ENCODE results near the gene LPCAT4. TPM values are rescaled to one million over a fixed set of nuclear protein-coding genes. Genes with fewer than 3 reads are reported as not detected.

Gene LPCAT4
- total and polyA plus RNA-seq, 9 of the 15 experiments (the other 6 are each of a cell fraction or from before 2014, with no cell fraction given), result 7.3 to 34.3 (median 14.4) TPM

DNA sequence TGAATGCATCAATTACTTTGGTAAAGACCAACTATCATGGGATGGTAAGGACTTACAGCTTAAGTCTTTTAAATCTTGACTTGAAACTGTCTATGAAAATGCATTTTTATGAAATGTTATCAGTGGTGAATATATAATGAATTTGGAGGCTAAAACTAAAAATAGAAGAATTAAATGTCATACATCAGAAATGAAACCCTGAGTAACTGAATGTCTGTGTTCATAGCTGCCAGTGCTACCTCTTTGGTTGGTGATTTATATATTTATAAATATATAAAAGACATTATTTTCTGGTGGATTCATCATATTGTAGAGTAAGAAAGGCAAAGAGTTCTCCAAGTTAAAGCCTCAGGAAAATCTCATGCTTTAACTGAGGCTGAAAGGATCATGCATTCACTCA lies 41.6 kb downstream of the LPCAT4 start:
- no peaks in the 10 kb centered on the region for H3K9me1 ChIP-seq (ENCODE audit: control insufficient read depth, insufficient read depth, low read length)
- H3K9me3 ChIP-seq (replicated peaks; ENCODE audit: control insufficient read depth, insufficient read depth, low read depth, low read length), result no peaks in the 10 kb centered on the region
- DNase-seq (ENCODE audit: extremely low read depth in 1 of 4, low spot score in 3 of 4) (no peak), ATAC-seq (no peak), FAIRE-seq (no peak)
- no peaks in the 10 kb centered on the region for H3K27me3 ChIP-seq (ENCODE audit: control insufficient read depth in 2 of 2, insufficient read depth in 2 of 2, low read length in 2 of 2)
- in situ Hi-C loops (cut with MboI) (no loop called here), intact Hi-C loops (cut with micrococcal nuclease) (no loop called here)
- H3K36me3 ChIP-seq (ENCODE audit: control insufficient read depth, insufficient read depth, low read length), result no peaks in the 10 kb centered on the region
- H3K79me2 ChIP-seq (ENCODE audit: control insufficient read depth, insufficient read depth, low read length), result no peaks in the 10 kb centered on the region
- ChIA-PET POLR2A (interaction anchor here (0.7 to 1.5 kb wide), 4 partner anchors 11 to 116 kb away, joined by 3 to 4 read pairs (median 4); partner anchors contain the start of gene KATNBL1), CTCF (ENCODE audit: low intra/inter-chr PET ratio) (no interaction called here)
- no peak overlapping the region for H3K4me3 ChIP-seq
- no peak for TF ChIP-seq CBX8 (IDR thresholded peaks at IDR 0.05; ENCODE audit: borderline replicate concordance, extremely low read depth, low read depth, low read length, poor library complexity, severe bottlenecking)
- no peak overlapping the region for H3K4me2 ChIP-seq (ENCODE audit: insufficient read depth, low read length)
- no peak overlapping the region for H3K27ac ChIP-seq (ENCODE audit: extremely low read depth, low read depth, low read length)
- no TSS peak for BruUV-seq (replicated peaks)
- no peak overlapping the region for H3K9ac ChIP-seq (ENCODE audit: insufficient read depth in 1 of 2, low read depth in 2 of 2, low read length in 2 of 2)
- no peaks in the 10 kb centered on the region for H3K4me1 ChIP-seq (replicated peaks in 1 of 2; ENCODE audit: control insufficient read depth in 2 of 2, insufficient read depth in 2 of 2, low read length in 2 of 2)
- H4K20me1 ChIP-seq (replicated peaks; ENCODE audit: control insufficient read depth, insufficient read depth, low read length), result no peaks in the 10 kb centered on the region
- H2AFZ ChIP-seq (ENCODE audit: low read depth, low read length), result no peak overlapping the region

DNA sequence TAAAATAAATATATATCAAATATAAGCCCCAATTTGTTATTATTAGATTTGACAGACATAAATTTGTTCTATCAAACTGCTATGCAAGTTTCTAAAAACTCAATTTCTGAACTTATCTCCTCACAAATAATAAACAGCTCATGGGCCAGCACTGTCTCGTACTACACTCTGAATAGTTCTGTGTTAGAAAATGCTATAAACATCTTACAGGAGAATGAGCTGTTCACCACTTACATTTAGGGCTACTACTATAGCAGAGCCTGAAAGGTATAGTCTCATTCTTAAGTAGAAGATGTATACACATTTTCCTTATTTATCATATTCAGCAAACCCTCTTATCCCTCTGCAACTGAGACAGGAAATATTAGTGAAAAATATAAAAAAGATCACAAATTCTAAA lies 42.1 kb downstream of the LPCAT4 start:
- H3K9me3 ChIP-seq (replicated peaks; ENCODE audit: control insufficient read depth, insufficient read depth, low read depth, low read length), result no peaks in the 10 kb centered on the region
- WGBS (ENCODE audit: insufficient coverage, low coverage, missing lambda C conversion rate), result 92% methylated on average over 1 of the region's 1 CpG
- intact Hi-C loops (cut with micrococcal nuclease), result no loop called here
- H3K4me3 ChIP-seq, result no peak overlapping the region
- H3K36me3 ChIP-seq (ENCODE audit: control insufficient read depth, insufficient read depth, low read length), result no peaks in the 10 kb centered on the region
- no peaks in the 10 kb centered on the region for H3K4me1 ChIP-seq (replicated peaks in 1 of 2; ENCODE audit: control insufficient read depth in 2 of 2, insufficient read depth in 2 of 2, low read length in 2 of 2)
- no peak overlapping the region for H3K27ac ChIP-seq (ENCODE audit: extremely low read depth, low read depth, low read length)
- FAIRE-seq (no peak), ATAC-seq (no peak), DNase-seq (ENCODE audit: extremely low read depth in 1 of 4, low spot score in 3 of 4) (no peak)
- H3K79me2 ChIP-seq (ENCODE audit: control insufficient read depth, insufficient read depth, low read length), result no peaks in the 10 kb centered on the region
- ChIA-PET POLR2A (interaction anchor here (0.8 to 1.5 kb wide), 2 partner anchors 11 to 116 kb away, joined by 4 read pairs; partner anchors contain the start of gene KATNBL1), CTCF (ENCODE audit: low intra/inter-chr PET ratio) (no interaction called here)
- no peaks in the 10 kb centered on the region for H4K20me1 ChIP-seq (replicated peaks; ENCODE audit: control insufficient read depth, insufficient read depth, low read length)
- H3K9me1 ChIP-seq (ENCODE audit: control insufficient read depth, insufficient read depth, low read length), result no peaks in the 10 kb centered on the region
- no peak overlapping the region for H2AFZ ChIP-seq (ENCODE audit: low read depth, low read length)
- in situ Hi-C loops (cut with MboI), result no loop called here
- H3K27me3 ChIP-seq (ENCODE audit: control insufficient read depth in 2 of 2, insufficient read depth in 2 of 2, low read length in 2 of 2), result no peaks in the 10 kb centered on the region
- H3K9ac ChIP-seq (ENCODE audit: insufficient read depth in 1 of 2, low read depth in 2 of 2, low read length in 2 of 2), result no peak overlapping the region
- TF ChIP-seq BCL6 (CRISPR knock-in tag; IDR thresholded peaks at IDR 0.05) (no peak), MTA2 (IDR thresholded peaks at IDR 0.05; ENCODE audit: low read depth) (no peak), NBN (IDR thresholded peaks at IDR 0.05; ENCODE audit: low read depth) (no peak), KLF13 (tag; IDR thresholded peaks at IDR 0.05; ENCODE audit: borderline replicate concordance, low read depth) (no peak), ATF7 (IDR thresholded peaks at IDR 0.05) (no peak), HEY1 (CRISPR knock-in tag; IDR thresholded peaks at IDR 0.05; ENCODE audit: borderline replicate concordance) (no peak), RBM22 (IDR thresholded peaks at IDR 0.05; ENCODE audit: low read depth, low read length, poor library complexity, severe bottlenecking) (no peak), ZNF561 (CRISPR knock-in tag; conservative IDR thresholded peaks at IDR 0.05) (no peak), MAZ (CRISPR knock-in tag; conservative IDR thresholded peaks at IDR 0.05 in 1 of 2, IDR thresholded peaks at IDR 0.05 in 1 of 2) (no peak)
- TF ChIP-seq, protein P1, sequence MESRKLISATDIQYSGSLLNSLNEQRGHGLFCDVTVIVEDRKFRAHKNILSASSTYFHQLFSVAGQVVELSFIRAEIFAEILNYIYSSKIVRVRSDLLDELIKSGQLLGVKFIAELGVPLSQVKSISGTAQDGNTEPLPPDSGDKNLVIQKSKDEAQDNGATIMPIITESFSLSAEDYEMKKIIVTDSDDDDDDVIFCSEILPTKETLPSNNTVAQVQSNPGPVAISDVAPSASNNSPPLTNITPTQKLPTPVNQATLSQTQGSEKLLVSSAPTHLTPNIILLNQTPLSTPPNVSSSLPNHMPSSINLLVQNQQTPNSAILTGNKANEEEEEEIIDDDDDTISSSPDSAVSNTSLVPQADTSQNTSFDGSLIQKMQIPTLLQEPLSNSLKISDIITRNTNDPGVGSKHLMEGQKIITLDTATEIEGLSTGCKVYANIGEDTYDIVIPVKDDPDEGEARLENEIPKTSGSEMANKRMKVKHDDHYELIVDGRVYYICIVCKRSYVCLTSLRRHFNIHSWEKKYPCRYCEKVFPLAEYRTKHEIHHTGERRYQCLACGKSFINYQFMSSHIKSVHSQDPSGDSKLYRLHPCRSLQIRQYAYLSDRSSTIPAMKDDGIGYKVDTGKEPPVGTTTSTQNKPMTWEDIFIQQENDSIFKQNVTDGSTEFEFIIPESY (CRISPR knock-in tag; IDR thresholded peaks at IDR 0.05), result no peak
- TF ChIP-seq, protein P2, sequence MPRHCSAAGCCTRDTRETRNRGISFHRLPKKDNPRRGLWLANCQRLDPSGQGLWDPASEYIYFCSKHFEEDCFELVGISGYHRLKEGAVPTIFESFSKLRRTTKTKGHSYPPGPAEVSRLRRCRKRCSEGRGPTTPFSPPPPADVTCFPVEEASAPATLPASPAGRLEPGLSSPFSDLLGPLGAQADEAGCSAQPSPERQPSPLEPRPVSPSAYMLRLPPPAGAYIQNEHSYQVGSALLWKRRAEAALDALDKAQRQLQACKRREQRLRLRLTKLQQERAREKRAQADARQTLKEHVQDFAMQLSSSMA (CRISPR knock-in tag; IDR thresholded peaks at IDR 0.05), result no peak
- BruUV-seq (replicated peaks), result no TSS peak
- no peak overlapping the region for H3K4me2 ChIP-seq (ENCODE audit: insufficient read depth, low read length)

Measured in K562 (cell line).